ENCODE measurements around the gene NDRG3.

The NDRG3 gene

GRCh38 chr20:36744764-36745191 is 1.1 kb downstream of the NDRG3 start:
- Mint-ChIP-seq H3K27me3 (no peaks in the 10 kb centered on the region), H3K27ac (no peak overlapping the region), H3K9me3 (no peaks in the 10 kb centered on the region), H3K4me1 (peaks cover 28% of the 10 kb centered on the region), H3K36me3 (peaks cover 4% of the 10 kb centered on the region), H3K4me3 (peak overlapping the region; percentile 81)
- no peak for DNase-seq
- CTCF ChIA-PET = interaction anchor here (0.6 to 2.6 kb wide), 9 partner anchors 9 to 896 kb away, joined by 3 to 15 read pairs (median 4); partner anchors contain the start of gene DSN1

- Mint-ChIP-seq H3K9me3 (no peaks in the 10 kb centered on the region), H3K4me1 (peaks cover 28% of the 10 kb centered on the region), H3K27me3 (no peaks in the 10 kb centered on the region), H3K4me3 (peak overlapping the region; percentile 81), H3K27ac (peak overlapping the region; percentile 66), H3K36me3 (no peaks in the 10 kb centered on the region)
- DNase-seq = no peak
- CTCF ChIA-PET = interaction anchor here (0.6 to 2.6 kb wide), 9 partner anchors 8 to 896 kb away, joined by 3 to 15 read pairs (median 4); partner anchors contain the start of gene DSN1
Measured at GRCh38 chr20:36744243-36744642, 1.6 kb downstream of the NDRG3 start.

DNA sequence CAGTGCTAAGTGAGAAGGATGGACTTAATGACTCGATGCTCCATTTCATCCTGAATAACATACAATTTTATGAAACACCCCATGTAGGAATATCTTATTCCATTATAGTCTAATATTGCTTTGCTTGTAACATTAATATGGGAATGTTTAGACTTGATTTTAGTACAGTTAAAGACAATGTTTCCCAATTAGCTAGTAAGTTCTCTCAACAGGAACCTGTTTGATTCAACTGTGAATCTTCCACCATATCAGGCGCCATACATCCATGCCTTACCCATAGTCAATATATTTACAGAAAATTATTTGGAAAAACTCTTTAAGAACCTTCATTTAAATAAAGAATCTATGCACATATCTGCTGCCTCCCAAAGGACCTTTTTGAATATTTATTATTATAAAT is 3.3 kb downstream of the NDRG3 start:
- Mint-ChIP-seq H3K36me3 (no peaks in the 10 kb centered on the region), H3K4me3 (no peak overlapping the region), H3K9me3 (no peaks in the 10 kb centered on the region), H3K27ac (no peak overlapping the region), H3K4me1 (peaks cover 28% of the 10 kb centered on the region), H3K27me3 (no peaks in the 10 kb centered on the region)
- CTCF ChIA-PET = interaction anchor here (1.0 kb wide), 1 partner anchor 9 kb away, joined by 4 read pairs; no protein-coding TSS in a partner anchor
- no peak for DNase-seq

GRCh38 chr20:36741072-36741471 is 4.8 kb downstream of the NDRG3 start:
- Mint-ChIP-seq H3K27ac (no peak overlapping the region), H3K27me3 (no peaks in the 10 kb centered on the region), H3K4me3 (no peak overlapping the region), H3K4me1 (peaks cover 23% of the 10 kb centered on the region), H3K9me3 (no peaks in the 10 kb centered on the region), H3K36me3 (no peaks in the 10 kb centered on the region)
- CTCF ChIA-PET = interaction anchor here (0.6 to 1.4 kb wide), 4 partner anchors 8 to 129 kb away, joined by 3 read pairs; no protein-coding TSS in a partner anchor
- no peak for DNase-seq

GRCh38 chr20:36737183-36737499 is 8.7 kb downstream of the NDRG3 start:
- H3K27me3 Mint-ChIP-seq = no peaks in the 10 kb centered on the region
- H3K9me3 Mint-ChIP-seq = no peaks in the 10 kb centered on the region
- H3K4me3 Mint-ChIP-seq = no peak overlapping the region
- H3K4me1 Mint-ChIP-seq = peaks cover 36% of the 10 kb centered on the region
- CTCF ChIA-PET = interaction anchor here (0.7 to 1.5 kb wide), 4 partner anchors 19 to 125 kb away, joined by 3 to 4 read pairs (median 3); no protein-coding TSS in a partner anchor
- no peaks in the 10 kb centered on the region for H3K36me3 Mint-ChIP-seq
- no peak for DNase-seq
- no peak overlapping the region for H3K27ac Mint-ChIP-seq

DNA sequence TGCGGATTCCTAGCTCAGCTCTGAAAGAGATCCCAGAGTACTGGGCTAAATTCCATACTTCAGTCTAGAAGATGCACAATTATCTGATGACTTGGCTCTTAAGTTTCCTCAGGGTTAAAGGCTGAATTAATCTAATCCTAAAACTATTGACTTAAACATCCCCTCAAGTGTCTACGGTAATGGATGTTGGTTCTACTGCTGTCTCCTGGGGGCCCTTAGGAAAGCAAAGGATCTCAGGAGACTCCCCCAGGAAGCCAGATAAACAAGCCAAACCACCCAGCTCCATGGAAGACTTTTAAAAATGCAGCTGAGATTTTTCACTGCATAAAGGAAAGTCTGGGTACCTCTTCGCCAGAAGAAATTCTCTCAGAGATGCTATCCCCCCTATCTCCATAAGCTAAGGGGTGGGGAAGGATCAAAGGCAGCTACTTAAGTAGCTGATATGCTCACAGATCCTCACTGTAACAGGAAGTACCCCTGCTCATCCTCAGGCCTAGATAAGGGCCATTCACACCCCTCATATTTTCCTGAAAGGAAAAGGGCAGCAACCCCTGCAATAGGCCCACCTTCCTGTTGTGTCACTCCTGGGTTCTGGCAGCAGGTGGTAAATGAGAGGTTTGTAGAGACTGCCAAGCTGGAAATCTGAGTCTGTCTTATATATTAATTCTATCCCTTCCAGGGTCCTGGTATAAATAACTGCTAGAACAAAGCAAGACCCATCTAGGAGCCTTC is 9.3 kb downstream of the NDRG3 start:
- Mint-ChIP-seq H3K27ac (no peak overlapping the region), H3K9me3 (no peaks in the 10 kb centered on the region), H3K36me3 (no peaks in the 10 kb centered on the region), H3K27me3 (no peaks in the 10 kb centered on the region), H3K4me3 (no peak overlapping the region), H3K4me1 (peaks cover 37% of the 10 kb centered on the region)
- DNase-seq = no peak
- CTCF ChIA-PET = interaction anchor here (0.7 to 1.8 kb wide), 5 partner anchors 8 to 124 kb away, joined by 3 to 12 read pairs (median 3); no protein-coding TSS in a partner anchor

DNA sequence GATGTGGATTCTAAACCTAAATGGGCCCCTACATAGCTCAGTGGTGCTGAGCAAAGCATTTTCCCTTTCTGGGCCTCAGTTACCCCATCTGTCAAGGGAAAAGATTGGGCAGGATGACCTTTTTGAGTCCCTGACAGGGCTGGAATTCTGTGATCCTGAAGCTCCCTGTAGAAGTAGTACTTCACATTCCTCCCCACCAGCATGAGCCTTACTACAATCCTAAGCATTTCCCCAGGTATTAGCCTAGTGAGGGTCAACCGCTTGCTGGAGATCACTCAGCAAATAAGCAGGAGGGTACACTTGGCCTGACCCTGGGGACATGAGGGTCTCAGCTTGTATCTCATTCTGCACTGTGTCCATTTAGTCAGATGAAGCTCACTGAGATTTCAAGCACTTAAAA is 13.4 kb downstream of the NDRG3 start:
- H3K9me3 Mint-ChIP-seq = no peaks in the 10 kb centered on the region

DNA sequence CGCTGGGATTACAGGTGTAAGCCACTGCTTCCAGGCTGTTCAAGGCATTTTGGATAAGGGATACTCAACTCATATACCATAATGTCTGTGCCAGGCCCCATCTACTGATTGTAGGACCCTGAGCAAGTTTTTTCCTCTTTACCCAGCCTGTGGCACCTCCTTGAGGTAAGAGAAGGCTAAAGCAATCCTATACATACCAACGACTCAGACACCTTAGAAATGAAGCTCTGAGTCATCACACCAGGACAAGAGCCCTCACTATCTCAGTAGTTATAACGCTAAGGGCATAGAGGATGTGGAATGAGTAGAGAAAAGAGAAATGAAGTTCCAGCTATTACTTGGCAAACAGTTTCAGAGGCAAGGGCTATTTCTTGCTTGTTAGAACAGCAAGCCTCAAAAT is 16.9 kb downstream of the NDRG3 start:
- DNase-seq = no peak
- no peak overlapping the region for H3K4me3 Mint-ChIP-seq
- CTCF ChIA-PET = interaction anchor here (0.6 to 1.4 kb wide), 16 partner anchors 10 to 178 kb away, joined by 3 to 13 read pairs (median 4); no protein-coding TSS in a partner anchor
- no peaks in the 10 kb centered on the region for H3K9me3 Mint-ChIP-seq
- no peak overlapping the region for H3K27ac Mint-ChIP-seq
- H3K4me1 Mint-ChIP-seq = peaks cover 27% of the 10 kb centered on the region
- no peaks in the 10 kb centered on the region for H3K27me3 Mint-ChIP-seq
- no peaks in the 10 kb centered on the region for H3K36me3 Mint-ChIP-seq

More for the DNA sequence above, 13.4 kb downstream of the NDRG3 start:
- H3K4me1 Mint-ChIP-seq = peaks cover 44% of the 10 kb centered on the region
- DNase-seq = no peak
- peak overlapping the region; percentile 60 for H3K27ac Mint-ChIP-seq
- CTCF ChIA-PET = interaction anchor here (0.9 to 2.1 kb wide), 7 partner anchors 9 to 132 kb away, joined by 3 to 10 read pairs (median 4); no protein-coding TSS in a partner anchor
- no peak overlapping the region for H3K4me3 Mint-ChIP-seq
- no peaks in the 10 kb centered on the region for H3K36me3 Mint-ChIP-seq
- H3K27me3 Mint-ChIP-seq = no peaks in the 10 kb centered on the region

DNA sequence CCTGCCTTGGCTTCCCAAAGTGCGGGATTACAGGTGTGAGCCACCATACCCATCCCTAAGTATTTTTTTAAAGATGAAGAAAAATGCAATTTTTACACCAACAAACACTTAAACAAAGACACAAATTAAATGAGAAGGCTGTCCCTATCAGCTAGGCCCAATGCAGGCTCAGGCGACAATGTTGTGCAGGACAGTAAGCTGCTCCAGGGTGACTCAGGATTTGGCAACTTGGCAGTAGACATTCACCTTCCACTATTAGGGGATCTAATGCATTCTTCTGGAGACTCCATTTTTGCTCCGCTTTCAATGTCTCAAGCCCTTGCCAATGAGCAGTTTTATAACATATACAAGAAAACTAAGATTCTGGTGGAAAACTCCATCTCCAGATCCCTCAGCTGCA is 19.7 kb downstream of the NDRG3 start:
- H3K36me3 Mint-ChIP-seq = peaks cover 2% of the 10 kb centered on the region
- no peak overlapping the region for H3K27ac Mint-ChIP-seq
- H3K4me1 Mint-ChIP-seq = peaks cover 11% of the 10 kb centered on the region
- no peak overlapping the region for H3K4me3 Mint-ChIP-seq
- CTCF ChIA-PET = interaction anchor here (0.6 to 1.1 kb wide), 3 partner anchors 31 to 246 kb away, joined by 3 read pairs; no protein-coding TSS in a partner anchor
- no peaks in the 10 kb centered on the region for H3K27me3 Mint-ChIP-seq
- DNase-seq = no peak
- H3K9me3 Mint-ChIP-seq = no peaks in the 10 kb centered on the region

DNA sequence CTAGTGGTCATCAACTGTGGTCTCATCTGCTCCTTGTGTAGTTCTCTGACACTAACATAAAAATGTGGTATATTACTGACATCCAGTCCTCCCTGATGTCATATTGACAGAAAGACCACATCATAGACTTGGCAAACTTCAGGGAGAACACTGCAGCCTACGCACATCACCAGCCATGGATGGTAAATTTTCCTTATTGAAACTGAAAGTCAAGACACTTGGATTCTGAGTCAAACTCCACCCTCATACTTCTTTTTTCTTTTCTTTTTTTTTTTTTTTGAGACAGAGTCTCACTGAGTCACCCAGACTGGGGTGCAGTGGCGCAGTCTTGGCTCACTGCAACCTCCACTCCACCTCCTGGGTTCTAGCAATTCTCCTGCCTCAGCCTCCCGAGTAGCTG is 25.4 kb downstream of the NDRG3 start:
- no peak overlapping the region for H3K4me3 Mint-ChIP-seq
- H3K27ac Mint-ChIP-seq = no peak overlapping the region
- H3K4me1 Mint-ChIP-seq = peaks cover 9% of the 10 kb centered on the region
- no peak for DNase-seq
- peaks cover 2% of the 10 kb centered on the region for H3K36me3 Mint-ChIP-seq
- CTCF ChIA-PET = no interaction called here
- no peaks in the 10 kb centered on the region for H3K9me3 Mint-ChIP-seq
- no peaks in the 10 kb centered on the region for H3K27me3 Mint-ChIP-seq

GRCh38 chr20:36717657-36718056 is 28.2 kb downstream of the NDRG3 start:
- H3K27ac Mint-ChIP-seq = no peak overlapping the region
- H3K27me3 Mint-ChIP-seq = no peaks in the 10 kb centered on the region
- no peaks in the 10 kb centered on the region for H3K9me3 Mint-ChIP-seq
- no peak overlapping the region for H3K4me3 Mint-ChIP-seq
- peaks cover 2% of the 10 kb centered on the region for H3K36me3 Mint-ChIP-seq
- DNase-seq = peak; percentile 34
- H3K4me1 Mint-ChIP-seq = peaks cover 9% of the 10 kb centered on the region
- CTCF ChIA-PET = interaction anchor here (0.9 to 1.5 kb wide), 6 partner anchors 13 to 105 kb away, joined by 3 to 4 read pairs (median 3); partner anchors contain the start of gene NDRG3

- Mint-ChIP-seq H3K27ac (no peak overlapping the region), H3K27me3 (no peaks in the 10 kb centered on the region), H3K36me3 (peaks cover 2% of the 10 kb centered on the region), H3K9me3 (no peaks in the 10 kb centered on the region), H3K4me1 (peaks cover 9% of the 10 kb centered on the region), H3K4me3 (no peak overlapping the region)
- CTCF ChIA-PET = interaction anchor here (1.0 to 1.5 kb wide), 3 partner anchors 29 to 104 kb away, joined by 3 read pairs; partner anchors contain the start of gene NDRG3
- DNase-seq = no peak
Measured at GRCh38 chr20:36717021-36717420, 28.9 kb downstream of the NDRG3 start.

DNA sequence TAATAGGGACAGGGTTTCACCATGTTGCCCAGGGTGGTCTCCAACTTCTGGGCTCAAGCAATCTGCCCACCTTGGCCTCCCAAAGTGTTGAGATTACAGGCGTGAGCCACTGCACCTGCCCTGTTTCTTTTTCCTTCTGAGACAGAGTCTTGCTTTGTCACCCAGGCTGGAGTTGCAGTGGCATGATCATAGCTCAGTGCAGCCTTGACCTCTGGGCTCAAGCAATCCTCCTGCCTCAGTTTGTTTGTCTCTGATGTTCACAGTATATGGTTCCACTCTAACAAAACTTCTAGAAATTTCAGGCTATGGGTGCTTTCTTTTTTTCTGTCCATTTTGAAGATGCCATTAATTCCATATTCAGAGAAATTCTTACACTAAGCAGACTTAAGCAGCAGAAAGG is 33.1 kb downstream of the NDRG3 start:
- H3K36me3 Mint-ChIP-seq = no peaks in the 10 kb centered on the region
- H3K9me3 Mint-ChIP-seq = no peaks in the 10 kb centered on the region
- H3K4me3 Mint-ChIP-seq = no peak overlapping the region
- H3K4me1 Mint-ChIP-seq = no peaks in the 10 kb centered on the region
- no peaks in the 10 kb centered on the region for H3K27me3 Mint-ChIP-seq
- DNase-seq = no peak
- CTCF ChIA-PET = no interaction called here
- H3K27ac Mint-ChIP-seq = no peak overlapping the region

DNA sequence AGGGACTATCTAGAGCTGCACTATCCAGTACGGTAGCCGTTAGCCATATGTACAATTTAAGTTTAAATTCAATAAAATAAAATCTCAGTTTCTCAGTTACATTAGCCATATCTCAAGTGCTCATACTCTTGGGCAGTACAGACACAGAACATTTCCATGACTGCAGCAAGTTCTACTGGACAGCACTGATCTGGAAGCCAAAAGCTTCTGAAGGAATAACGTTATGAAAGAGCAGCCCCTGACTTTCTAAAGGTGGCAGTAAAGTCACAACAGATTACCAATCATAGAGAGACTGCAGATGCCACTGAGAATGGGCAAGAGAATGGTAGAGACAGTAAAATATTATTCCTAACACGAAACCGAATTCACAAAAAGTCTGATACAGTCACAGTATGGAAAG is 36.8 kb downstream of the NDRG3 start:
- CTCF ChIA-PET = no interaction called here
- Mint-ChIP-seq H3K27me3 (no peaks in the 10 kb centered on the region), H3K4me1 (no peaks in the 10 kb centered on the region), H3K9me3 (no peaks in the 10 kb centered on the region), H3K27ac (no peak overlapping the region), H3K4me3 (no peak overlapping the region), H3K36me3 (no peaks in the 10 kb centered on the region)
- no peak for DNase-seq

GRCh38 chr20:36703530-36703929 is 42.4 kb downstream of the NDRG3 start:
- no peak overlapping the region for H3K4me3 Mint-ChIP-seq
- H3K36me3 Mint-ChIP-seq = no peaks in the 10 kb centered on the region
- no peak overlapping the region for H3K27ac Mint-ChIP-seq
- H3K4me1 Mint-ChIP-seq = no peaks in the 10 kb centered on the region
- H3K27me3 Mint-ChIP-seq = no peaks in the 10 kb centered on the region
- no peak for DNase-seq
- CTCF ChIA-PET = no interaction called here
- H3K9me3 Mint-ChIP-seq = no peaks in the 10 kb centered on the region

Data from activated naive CD4-positive, alpha-beta T cell treated with anti-CD3 and anti-CD28 coated beads, Interleukin-2, amount 10 ng/mL, durations not matched to agents 7 days and 5 days (primary cell).